ENCODE results near the gene SLC9C1.
A peak's percentile ranks its signal among the peaks of the same experiment; 100 is the strongest.

SLC9C1 gene

DNA sequence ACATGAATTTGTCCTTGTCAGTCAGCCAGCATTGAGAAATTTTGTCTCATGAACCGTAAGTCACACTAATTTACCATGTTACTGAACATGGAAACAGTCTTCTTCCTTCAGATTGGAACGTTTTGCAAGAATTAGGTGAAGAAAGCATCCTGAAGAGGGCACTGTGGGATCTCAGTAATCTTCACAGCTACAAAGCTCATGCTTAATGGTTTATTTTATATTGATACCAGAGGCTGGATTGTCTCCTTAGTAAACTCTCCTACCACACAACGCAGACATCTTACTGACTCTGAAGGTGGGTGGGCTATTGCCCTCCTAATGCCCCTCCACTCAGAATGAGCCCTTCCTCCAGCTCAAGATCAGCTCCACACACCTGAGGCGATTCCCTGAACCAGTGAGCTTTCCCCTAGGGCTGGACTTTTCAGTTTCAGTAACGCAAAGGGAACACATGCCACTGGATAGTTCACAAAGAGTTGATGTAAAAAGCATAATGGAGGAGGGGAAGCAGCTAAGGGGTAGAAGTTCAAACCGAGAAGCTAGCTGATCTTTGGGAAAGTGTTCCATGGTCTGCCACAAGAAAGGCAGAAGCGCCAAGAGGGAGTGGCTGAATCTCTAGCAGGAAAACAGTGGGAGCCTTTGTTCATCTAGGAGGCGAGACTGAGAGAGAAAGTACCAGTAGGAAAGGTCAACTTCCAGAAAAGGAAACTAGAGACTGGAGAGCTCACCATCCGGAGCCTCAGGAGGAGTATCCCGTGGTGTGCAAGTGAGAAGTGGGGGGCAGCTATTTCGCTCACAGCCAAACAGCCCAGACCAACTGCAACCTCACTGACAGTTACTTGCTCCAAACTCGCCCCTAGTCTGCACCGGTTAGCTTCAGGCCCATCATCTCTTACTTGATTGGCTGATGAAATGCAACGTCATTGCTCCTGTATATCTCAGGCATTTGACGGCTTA, at the start of gene SLC9C1:
Gene SLC9C1 (minus strand): TSS at position 849 of the 954 bp plus-strand sequence. CDS start 7,425 bp downstream, outside the sequence.
- TF ChIP-seq, protein P1, sequence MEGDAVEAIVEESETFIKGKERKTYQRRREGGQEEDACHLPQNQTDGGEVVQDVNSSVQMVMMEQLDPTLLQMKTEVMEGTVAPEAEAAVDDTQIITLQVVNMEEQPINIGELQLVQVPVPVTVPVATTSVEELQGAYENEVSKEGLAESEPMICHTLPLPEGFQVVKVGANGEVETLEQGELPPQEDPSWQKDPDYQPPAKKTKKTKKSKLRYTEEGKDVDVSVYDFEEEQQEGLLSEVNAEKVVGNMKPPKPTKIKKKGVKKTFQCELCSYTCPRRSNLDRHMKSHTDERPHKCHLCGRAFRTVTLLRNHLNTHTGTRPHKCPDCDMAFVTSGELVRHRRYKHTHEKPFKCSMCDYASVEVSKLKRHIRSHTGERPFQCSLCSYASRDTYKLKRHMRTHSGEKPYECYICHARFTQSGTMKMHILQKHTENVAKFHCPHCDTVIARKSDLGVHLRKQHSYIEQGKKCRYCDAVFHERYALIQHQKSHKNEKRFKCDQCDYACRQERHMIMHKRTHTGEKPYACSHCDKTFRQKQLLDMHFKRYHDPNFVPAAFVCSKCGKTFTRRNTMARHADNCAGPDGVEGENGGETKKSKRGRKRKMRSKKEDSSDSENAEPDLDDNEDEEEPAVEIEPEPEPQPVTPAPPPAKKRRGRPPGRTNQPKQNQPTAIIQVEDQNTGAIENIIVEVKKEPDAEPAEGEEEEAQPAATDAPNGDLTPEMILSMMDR (IDR thresholded peaks at IDR 0.05; ENCODE audit: low read depth, low read length) = peak; percentile 66
- peak; percentile 25 for DNase-seq (ENCODE audit: extremely low read depth, low read depth)

DNA sequence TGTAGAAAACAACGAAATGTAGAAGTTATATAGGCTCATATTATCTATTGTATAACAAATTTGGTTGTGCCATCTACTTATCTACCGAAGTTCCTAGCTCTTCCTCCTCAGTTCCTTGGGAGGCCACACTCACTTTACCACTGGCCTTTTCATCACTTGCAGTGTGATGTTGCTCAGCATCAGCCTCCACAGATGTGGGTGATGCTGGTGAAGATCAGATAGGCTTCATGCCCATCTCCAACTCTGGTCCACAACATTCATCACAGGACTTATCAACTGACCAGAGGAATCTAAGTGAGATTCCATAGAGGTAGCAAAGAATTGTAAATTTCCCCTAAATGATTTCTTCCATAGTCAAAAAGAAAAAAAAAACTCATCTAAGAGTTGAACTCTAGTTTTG, 47.4 kb upstream of the SLC9C1 start:
- TF ChIP-seq, protein P1 (IDR thresholded peaks at IDR 0.05; ENCODE audit: low read depth, low read length) = no peak
- no peak for DNase-seq (ENCODE audit: extremely low read depth, low read depth)

DNA sequence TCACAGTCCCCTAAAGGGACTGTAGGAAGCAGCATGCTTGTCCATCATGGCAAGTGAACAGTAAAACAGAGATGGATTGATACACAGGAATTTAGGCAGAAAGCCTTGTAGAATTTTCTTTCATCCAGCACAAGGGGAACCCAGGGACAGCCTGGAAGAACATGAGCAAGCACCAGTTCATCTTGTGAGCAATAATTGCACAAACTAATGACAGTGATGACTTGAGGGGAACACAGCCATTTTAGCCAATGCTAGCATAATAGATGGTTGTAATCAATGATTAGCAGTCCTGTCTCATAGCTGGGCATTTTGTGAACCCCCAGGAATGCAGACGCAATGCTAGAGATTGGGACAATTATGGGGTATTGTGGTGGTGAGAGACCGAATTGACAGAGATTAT, 45.6 kb upstream of the SLC9C1 start:
- TF ChIP-seq, protein P1 (IDR thresholded peaks at IDR 0.05; ENCODE audit: low read depth, low read length) = no peak
- DNase-seq (ENCODE audit: extremely low read depth, low read depth) = no peak

DNA sequence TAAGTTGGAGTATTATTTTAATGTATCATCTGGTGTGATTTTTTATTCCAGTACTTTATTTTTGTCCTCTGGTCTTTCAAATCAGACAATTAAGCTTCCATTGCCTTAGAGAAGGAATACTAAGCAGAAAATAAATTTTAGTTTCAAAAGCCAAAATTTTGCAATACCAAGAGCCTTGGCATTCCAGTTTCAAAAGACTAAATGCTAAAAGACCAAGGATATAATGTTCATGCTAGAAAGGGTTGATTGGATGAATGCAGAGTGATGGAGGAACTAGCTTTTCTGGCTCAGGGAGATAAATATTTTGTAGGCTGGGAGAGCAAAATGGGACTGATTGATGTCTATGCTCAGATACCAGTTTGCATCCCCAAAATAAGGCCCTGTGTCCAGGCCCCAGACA, 45.1 kb upstream of the SLC9C1 start:
- TF ChIP-seq, protein P1 (IDR thresholded peaks at IDR 0.05; ENCODE audit: low read depth, low read length) = no peak
- DNase-seq (ENCODE audit: extremely low read depth, low read depth) = no peak

DNA sequence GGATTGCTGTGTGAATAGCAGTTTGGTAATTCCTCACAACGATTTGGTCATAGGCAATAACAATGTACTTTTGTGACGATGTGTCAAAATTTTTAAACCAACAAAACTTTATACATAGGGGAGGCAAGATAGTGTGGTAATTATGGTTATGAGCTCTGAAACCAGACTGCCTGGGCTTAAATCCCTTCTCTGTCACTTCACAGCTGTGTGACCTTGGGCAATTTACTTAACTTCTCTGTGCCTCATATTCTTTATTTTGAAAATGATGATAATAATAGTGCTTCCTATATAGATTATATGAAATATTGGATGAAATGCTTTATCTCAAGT, 44.7 kb upstream of the SLC9C1 start:
- TF ChIP-seq, protein P1 (IDR thresholded peaks at IDR 0.05; ENCODE audit: low read depth, low read length) = no peak
- no peak for DNase-seq (ENCODE audit: extremely low read depth, low read depth)

DNA sequence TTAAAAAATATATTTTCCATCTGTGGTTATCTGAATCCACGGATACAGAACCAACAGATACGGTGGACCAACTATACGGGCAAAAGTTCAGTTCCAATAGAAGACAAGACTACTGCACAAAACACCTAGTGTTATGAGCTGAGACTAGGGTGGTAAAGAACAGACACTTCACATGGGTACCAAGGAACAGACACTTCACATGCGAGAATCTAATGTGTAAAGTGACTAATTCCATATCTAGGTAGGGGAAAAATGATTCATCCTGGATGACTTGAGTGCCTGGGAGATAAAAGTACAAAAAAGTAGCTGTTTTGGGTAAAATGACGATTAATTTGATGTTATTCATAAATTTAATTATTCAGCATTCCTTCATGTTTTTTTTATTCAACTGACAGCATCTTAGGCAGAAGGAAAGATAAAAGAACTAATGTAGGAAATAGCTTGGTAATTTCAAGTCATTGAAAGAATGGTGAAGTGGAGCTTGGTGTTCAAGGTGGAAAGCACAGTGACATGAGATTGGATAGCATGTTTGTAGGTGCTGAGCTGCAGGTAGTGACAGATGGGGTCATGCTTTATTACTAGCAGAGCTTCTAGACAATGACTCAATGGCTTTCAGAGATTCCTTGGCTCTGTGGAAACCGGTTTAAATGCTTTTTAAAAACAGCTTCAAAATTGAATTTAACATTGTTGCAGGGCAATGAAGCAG, 44.2 kb upstream of the SLC9C1 start:
- TF ChIP-seq, protein P1 (IDR thresholded peaks at IDR 0.05; ENCODE audit: low read depth, low read length) = no peak
- no peak for DNase-seq (ENCODE audit: extremely low read depth, low read depth)

DNA sequence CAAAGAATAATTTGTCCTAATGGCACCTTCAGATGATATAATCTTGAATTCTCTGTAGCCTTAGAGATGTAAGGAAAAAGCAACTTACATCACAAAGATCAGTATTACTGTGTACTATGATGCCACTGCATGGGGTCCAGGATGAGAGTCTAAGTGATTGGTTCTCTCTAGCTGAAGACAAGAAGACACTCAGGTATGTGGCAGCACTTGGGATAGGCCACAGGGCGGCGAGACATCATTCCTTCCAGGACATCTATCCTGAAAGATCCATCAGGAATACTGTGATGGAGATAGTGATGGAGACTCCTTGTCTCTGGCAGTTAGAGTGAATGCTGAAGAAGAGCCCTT, 41.4 kb upstream of the SLC9C1 start:
- TF ChIP-seq, protein P1 (IDR thresholded peaks at IDR 0.05; ENCODE audit: low read depth, low read length) = no peak
- DNase-seq (ENCODE audit: extremely low read depth, low read depth) = no peak

Data from AG09319 (cell line).